ENCODE data around the gene ACOT9.
A peak's percentile ranks its signal among the peaks of the same experiment; 100 is the strongest.
"Not testable (repeated sequence)": the region's sequence is repeated elsewhere in the genome, so short reads cannot be mapped to it uniquely, and the experiment has no call there.

Gene ACOT9

DNA sequence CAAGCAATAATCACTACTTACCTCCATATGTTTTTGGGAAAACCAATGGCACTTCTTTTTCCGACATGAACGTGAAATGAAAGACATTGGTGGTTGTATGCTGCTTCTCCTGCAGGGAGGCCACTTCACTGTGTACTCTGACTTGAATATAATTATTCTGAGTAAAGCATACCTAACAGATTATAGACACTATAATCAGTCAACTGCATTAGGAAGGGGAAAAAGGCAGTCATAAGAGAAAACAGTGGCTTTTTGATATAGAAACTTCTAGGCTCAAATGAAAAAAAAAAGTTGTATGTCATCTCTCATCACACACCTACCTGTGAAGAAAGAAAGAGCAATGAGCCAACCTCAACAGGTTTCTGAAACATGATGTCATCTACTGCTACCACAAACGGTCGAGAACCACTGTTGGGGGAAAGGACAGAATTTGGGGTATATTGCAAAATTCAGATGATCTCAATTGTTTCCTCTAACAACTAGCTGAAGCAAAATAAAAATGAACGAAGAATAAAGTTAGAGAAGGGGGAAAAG is 38.3 kb downstream of the ACOT9 start:
- no peak overlapping the region for H3K27ac ChIP-seq (ENCODE audit: low read depth, low read length)
- H3K27me3 ChIP-seq (ENCODE audit: low read length): no peaks in the 10 kb centered on the region
- H3K4me3 ChIP-seq (ENCODE audit: insufficient read depth, low read length, poor library complexity, severe bottlenecking): no peak overlapping the region
- TF ChIP-seq EZH2phosphoT487 (conservative IDR thresholded peaks at IDR 0.05; ENCODE audit: low read length): no peak
- TF ChIP-seq, protein P1, sequence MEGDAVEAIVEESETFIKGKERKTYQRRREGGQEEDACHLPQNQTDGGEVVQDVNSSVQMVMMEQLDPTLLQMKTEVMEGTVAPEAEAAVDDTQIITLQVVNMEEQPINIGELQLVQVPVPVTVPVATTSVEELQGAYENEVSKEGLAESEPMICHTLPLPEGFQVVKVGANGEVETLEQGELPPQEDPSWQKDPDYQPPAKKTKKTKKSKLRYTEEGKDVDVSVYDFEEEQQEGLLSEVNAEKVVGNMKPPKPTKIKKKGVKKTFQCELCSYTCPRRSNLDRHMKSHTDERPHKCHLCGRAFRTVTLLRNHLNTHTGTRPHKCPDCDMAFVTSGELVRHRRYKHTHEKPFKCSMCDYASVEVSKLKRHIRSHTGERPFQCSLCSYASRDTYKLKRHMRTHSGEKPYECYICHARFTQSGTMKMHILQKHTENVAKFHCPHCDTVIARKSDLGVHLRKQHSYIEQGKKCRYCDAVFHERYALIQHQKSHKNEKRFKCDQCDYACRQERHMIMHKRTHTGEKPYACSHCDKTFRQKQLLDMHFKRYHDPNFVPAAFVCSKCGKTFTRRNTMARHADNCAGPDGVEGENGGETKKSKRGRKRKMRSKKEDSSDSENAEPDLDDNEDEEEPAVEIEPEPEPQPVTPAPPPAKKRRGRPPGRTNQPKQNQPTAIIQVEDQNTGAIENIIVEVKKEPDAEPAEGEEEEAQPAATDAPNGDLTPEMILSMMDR (IDR thresholded peaks at IDR 0.05; ENCODE audit: insufficient read depth, low read length, poor library complexity, severe bottlenecking): no peak
- H3F3A ChIP-seq (ENCODE audit: insufficient read depth): no peaks in the 10 kb centered on the region
- H4K20me1 ChIP-seq (ENCODE audit: low read depth, low read length): no peaks in the 10 kb centered on the region
- H3K9me3 ChIP-seq (ENCODE audit: insufficient read depth, low read length): no peaks in the 10 kb centered on the region
- no peak overlapping the region for H3K4me2 ChIP-seq (ENCODE audit: low read depth, low read length, poor library complexity, severe bottlenecking)
- H3K9me2 ChIP-seq (replicated peaks; ENCODE audit: insufficient read depth, low read length): no peaks in the 10 kb centered on the region
- H3K9ac ChIP-seq (ENCODE audit: low read length): no peak overlapping the region
- no peaks in the 10 kb centered on the region for H3K79me2 ChIP-seq (ENCODE audit: insufficient read depth, low read length)
- H2AFZ ChIP-seq (ENCODE audit: low read depth, low read length, severe bottlenecking): no peak overlapping the region
- H3K36me3 ChIP-seq (ENCODE audit: low read length): no peaks in the 10 kb centered on the region

DNA sequence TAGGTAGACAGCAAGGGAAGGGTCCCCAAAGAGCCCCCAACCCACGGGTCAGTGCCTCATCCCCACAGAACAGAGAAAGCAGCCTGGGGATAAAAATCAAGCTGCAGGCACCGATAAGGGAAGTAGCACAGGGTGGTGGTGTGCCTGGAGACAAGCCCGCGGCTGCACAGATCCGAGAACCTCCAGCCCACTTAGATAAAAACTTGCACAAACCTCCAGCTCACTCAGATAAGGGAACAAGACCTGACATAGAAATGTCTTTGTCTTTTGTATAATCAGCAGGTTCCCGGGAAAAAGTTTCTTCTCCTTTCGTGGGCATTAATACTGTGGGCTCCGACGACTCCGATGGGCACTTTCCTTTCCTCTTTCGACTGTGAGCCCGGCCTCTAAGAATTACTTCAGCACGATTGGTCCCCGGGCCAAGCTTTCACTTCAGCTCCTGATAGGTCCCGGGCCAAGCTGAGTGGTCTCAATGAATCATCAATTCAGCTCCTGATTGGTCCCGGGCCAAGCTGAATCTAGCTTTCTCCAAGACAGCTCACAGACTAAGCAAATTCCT is 43.4 kb downstream of the ACOT9 start:
- TF ChIP-seq EZH2phosphoT487 (conservative IDR thresholded peaks at IDR 0.05; ENCODE audit: low read length): no peak
- no peak overlapping the region for H3K9ac ChIP-seq (ENCODE audit: low read length)

DNA sequence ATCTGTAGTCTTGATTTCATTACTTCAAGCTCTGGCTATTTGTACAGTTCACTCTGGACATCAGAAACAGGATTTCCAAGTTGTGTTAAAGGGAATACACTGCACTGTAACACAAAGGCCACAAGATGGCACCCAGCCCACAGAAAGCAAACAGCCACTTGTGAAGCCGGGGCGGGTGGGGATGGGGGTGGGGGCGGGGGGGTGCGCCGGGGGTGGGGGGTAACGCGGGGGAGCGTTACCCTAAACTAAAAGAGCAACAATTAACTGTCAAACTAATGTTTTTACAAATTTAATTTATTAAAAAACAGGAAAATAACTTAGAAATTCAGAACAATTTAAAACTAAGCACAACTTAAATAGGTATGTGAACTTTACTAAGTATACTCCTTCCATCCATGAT is 48.5 kb downstream of the ACOT9 start:
- Histone ChIP-seq H3K27ac (ENCODE audit: low read depth, low read length) (no peak overlapping the region), H3K79me2 (ENCODE audit: insufficient read depth, low read length) (no peaks in the 10 kb centered on the region)

More for the DNA sequence above, 43.4 kb downstream of the ACOT9 start:
- Histone ChIP-seq H3K36me3 (ENCODE audit: low read length) (no peaks in the 10 kb centered on the region), H3F3A (ENCODE audit: insufficient read depth) (no peaks in the 10 kb centered on the region), H3K27me3 (ENCODE audit: low read length) (no peaks in the 10 kb centered on the region), H3K4me3 (ENCODE audit: insufficient read depth, low read length, poor library complexity, severe bottlenecking) (no peak overlapping the region), H3K27ac (ENCODE audit: low read depth, low read length) (no peak overlapping the region), H3K79me2 (ENCODE audit: insufficient read depth, low read length) (no peaks in the 10 kb centered on the region), H3K4me2 (ENCODE audit: low read depth, low read length, poor library complexity, severe bottlenecking) (no peak overlapping the region), H2AFZ (ENCODE audit: low read depth, low read length, severe bottlenecking) (no peak overlapping the region), H4K20me1 (ENCODE audit: low read depth, low read length) (no peaks in the 10 kb centered on the region), H3K9me2 (replicated peaks; ENCODE audit: insufficient read depth, low read length) (no peaks in the 10 kb centered on the region), H3K9me3 (ENCODE audit: insufficient read depth, low read length) (no peaks in the 10 kb centered on the region)

DNA sequence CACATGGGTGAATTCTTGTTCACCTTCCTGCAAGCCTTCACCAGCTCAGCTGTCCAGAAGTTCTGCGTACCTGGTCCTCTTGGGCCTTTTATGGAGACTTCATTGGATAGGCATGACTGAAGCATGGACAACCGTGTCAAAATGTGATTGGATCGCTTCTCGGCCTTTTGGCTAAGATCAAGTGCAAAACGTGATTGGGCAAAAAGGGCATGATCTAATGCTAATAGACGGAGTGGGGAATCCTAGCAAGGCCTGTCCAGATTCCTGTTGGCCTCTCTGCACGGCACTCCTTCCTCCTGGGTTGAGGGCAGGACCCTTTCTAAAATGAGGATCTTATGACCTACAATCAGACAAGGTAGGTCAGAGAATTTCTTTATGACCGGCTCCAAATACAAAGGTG is 50.9 kb downstream of the ACOT9 start:
- Histone ChIP-seq H3K27ac (ENCODE audit: low read depth, low read length) (no peak overlapping the region), H4K20me1 (ENCODE audit: low read depth, low read length) (no peaks in the 10 kb centered on the region), H3F3A (ENCODE audit: insufficient read depth) (no peaks in the 10 kb centered on the region), H2AFZ (ENCODE audit: low read depth, low read length, severe bottlenecking) (no peak overlapping the region), H3K36me3 (ENCODE audit: low read length) (no peaks in the 10 kb centered on the region), H3K9ac (ENCODE audit: low read length) (no peak overlapping the region), H3K79me2 (ENCODE audit: insufficient read depth, low read length) (no peaks in the 10 kb centered on the region), H3K9me2 (replicated peaks; ENCODE audit: insufficient read depth, low read length) (no peaks in the 10 kb centered on the region), H3K4me3 (ENCODE audit: insufficient read depth, low read length, poor library complexity, severe bottlenecking) (no peak overlapping the region), H3K9me3 (ENCODE audit: insufficient read depth, low read length) (no peaks in the 10 kb centered on the region), H3K27me3 (ENCODE audit: low read length) (no peaks in the 10 kb centered on the region), H3K4me2 (ENCODE audit: low read depth, low read length, poor library complexity, severe bottlenecking) (no peak overlapping the region)
- TF ChIP-seq, protein P1 (IDR thresholded peaks at IDR 0.05; ENCODE audit: insufficient read depth, low read length, poor library complexity, severe bottlenecking): no peak
- no peak for TF ChIP-seq EZH2phosphoT487 (conservative IDR thresholded peaks at IDR 0.05; ENCODE audit: low read length)

More for the DNA sequence above, 48.5 kb downstream of the ACOT9 start:
- H3K4me3 ChIP-seq (ENCODE audit: insufficient read depth, low read length, poor library complexity, severe bottlenecking): no peak overlapping the region
- no peaks in the 10 kb centered on the region for H3K27me3 ChIP-seq (ENCODE audit: low read length)
- H2AFZ ChIP-seq (ENCODE audit: low read depth, low read length, severe bottlenecking): no peak overlapping the region
- H3K9me3 ChIP-seq (ENCODE audit: insufficient read depth, low read length): no peaks in the 10 kb centered on the region
- H3K9ac ChIP-seq (ENCODE audit: low read length): no peak overlapping the region
- H4K20me1 ChIP-seq (ENCODE audit: low read depth, low read length): no peaks in the 10 kb centered on the region
- no peaks in the 10 kb centered on the region for H3F3A ChIP-seq (ENCODE audit: insufficient read depth)
- no peaks in the 10 kb centered on the region for H3K36me3 ChIP-seq (ENCODE audit: low read length)
- H3K9me2 ChIP-seq (replicated peaks; ENCODE audit: insufficient read depth, low read length): no peaks in the 10 kb centered on the region
- H3K4me2 ChIP-seq (ENCODE audit: low read depth, low read length, poor library complexity, severe bottlenecking): peak overlapping the region; percentile 27
- no peak for TF ChIP-seq EZH2phosphoT487 (conservative IDR thresholded peaks at IDR 0.05; ENCODE audit: low read length)
- TF ChIP-seq, protein P1 (IDR thresholded peaks at IDR 0.05; ENCODE audit: insufficient read depth, low read length, poor library complexity, severe bottlenecking): no peak

DNA sequence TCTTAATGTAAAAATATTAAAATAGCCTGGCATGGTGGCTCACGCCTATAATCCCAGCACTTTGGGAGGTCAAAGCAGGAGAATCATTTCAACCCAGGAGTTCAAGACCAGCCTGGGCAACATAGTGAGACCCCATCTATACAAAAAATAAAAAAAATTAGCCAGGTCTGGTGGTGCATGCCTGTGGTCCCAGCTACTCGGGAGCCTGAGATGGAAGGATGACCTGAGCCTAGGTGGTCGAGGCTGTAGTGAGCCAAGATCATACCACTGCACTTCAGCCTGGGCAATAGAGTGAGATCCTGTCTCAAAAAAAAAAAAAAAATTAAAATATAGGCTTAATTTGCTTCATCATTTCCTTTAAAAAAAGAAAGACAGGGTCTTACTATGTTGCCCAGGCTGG is 66.6 kb downstream of the ACOT9 start:
- H3F3A ChIP-seq (ENCODE audit: insufficient read depth); H3K36me3 ChIP-seq (ENCODE audit: low read length); H3K27ac ChIP-seq (ENCODE audit: low read depth, low read length); H3K4me2 ChIP-seq (ENCODE audit: low read depth, low read length, poor library complexity, severe bottlenecking); H2AFZ ChIP-seq (ENCODE audit: low read depth, low read length, severe bottlenecking); H3K27me3 ChIP-seq (ENCODE audit: low read length); H4K20me1 ChIP-seq (ENCODE audit: low read depth, low read length); H3K9me2 ChIP-seq (replicated peaks; ENCODE audit: insufficient read depth, low read length); H3K79me2 ChIP-seq (ENCODE audit: insufficient read depth, low read length); H3K9ac ChIP-seq (ENCODE audit: low read length); H3K9me3 ChIP-seq (ENCODE audit: insufficient read depth, low read length); H3K4me3 ChIP-seq (ENCODE audit: insufficient read depth, low read length, poor library complexity, severe bottlenecking): not testable (repeated sequence)
